Measurements from ENCODE around the gene KDR. TPM values are rescaled to one million over a fixed set of nuclear protein-coding genes. Genes with fewer than 3 reads are reported as not detected.

KDR gene
- total RNA-seq, 4 donors from 2014 or later = 4.3 to 13.9 (median 8.7) TPM

GRCh38 chr4:55074386-55074785, 51.0 kb downstream of the KDR start:
- H3K4me3 ChIP-seq (ENCODE audit: low read depth, poor library complexity, severe bottlenecking) = no peak overlapping the region
- TF ChIP-seq, protein P1, sequence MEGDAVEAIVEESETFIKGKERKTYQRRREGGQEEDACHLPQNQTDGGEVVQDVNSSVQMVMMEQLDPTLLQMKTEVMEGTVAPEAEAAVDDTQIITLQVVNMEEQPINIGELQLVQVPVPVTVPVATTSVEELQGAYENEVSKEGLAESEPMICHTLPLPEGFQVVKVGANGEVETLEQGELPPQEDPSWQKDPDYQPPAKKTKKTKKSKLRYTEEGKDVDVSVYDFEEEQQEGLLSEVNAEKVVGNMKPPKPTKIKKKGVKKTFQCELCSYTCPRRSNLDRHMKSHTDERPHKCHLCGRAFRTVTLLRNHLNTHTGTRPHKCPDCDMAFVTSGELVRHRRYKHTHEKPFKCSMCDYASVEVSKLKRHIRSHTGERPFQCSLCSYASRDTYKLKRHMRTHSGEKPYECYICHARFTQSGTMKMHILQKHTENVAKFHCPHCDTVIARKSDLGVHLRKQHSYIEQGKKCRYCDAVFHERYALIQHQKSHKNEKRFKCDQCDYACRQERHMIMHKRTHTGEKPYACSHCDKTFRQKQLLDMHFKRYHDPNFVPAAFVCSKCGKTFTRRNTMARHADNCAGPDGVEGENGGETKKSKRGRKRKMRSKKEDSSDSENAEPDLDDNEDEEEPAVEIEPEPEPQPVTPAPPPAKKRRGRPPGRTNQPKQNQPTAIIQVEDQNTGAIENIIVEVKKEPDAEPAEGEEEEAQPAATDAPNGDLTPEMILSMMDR (IDR thresholded peaks at IDR 0.05) = no peak
- no peak for TF ChIP-seq POLR2A (IDR thresholded peaks at IDR 0.05)
- WGBS, 2 donors = 60 to 67% methylated on average over 5 of the region's 5 CpGs
- intact Hi-C loops (cut with DNase I; ENCODE audit: low total_unique reads) = no loop called here
- DNase-seq (ENCODE audit: low spot score in 2 of 2) = no peak

DNA sequence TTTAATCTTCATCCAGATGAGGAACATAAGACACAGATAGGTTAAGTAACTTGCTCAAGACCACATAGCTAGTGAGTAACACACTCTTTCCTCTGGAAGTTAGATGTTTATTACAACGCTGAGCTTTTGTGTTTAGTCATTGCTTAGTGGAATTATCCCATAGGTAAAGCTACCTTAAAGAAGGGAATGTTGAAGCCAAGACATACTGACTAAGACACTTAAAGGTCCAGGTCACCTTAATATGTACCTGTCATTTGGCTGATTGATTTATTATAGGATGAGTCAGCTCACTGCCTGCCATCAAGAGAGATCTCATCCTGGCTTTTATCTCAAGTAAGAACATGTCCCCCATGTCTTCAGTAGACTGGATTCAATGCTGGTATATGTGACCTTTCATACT, 53.4 kb downstream of the KDR start:
- H3K4me3 ChIP-seq (ENCODE audit: low read depth, poor library complexity, severe bottlenecking) = no peak overlapping the region
- TF ChIP-seq POLR2A (IDR thresholded peaks at IDR 0.05) = no peak
- TF ChIP-seq, protein P1 (IDR thresholded peaks at IDR 0.05) = no peak
- intact Hi-C loops (cut with DNase I; ENCODE audit: low total_unique reads) = loop anchor here (1.0 kb wide), 1 partner anchor 34 kb away; no protein-coding TSS in a partner anchor
- no peak for DNase-seq (ENCODE audit: low spot score in 2 of 2)
- 53 to 79% methylated on average over 1 of the region's 1 CpG for WGBS, 2 donors

DNA sequence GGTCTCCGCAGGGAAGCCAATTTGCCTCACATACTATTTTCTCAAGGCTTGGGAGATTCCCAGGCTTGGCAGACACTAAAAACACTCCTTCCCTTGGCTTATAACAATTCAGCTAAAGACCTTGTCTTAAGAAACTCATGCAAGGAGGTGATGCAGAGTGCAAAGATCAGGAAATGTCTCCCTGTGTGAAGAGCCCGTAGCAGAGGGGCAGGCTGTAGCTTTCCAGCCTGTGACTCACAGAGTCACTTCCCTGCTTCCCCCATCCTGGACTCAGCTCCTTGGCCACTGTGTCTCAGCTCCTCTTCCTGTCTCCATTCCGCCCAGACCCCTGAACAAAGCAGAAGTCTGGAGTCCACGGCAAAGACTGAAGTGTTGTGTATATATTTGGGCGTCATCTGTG, 56.1 kb downstream of the KDR start:
- H3K4me3 ChIP-seq (ENCODE audit: low read depth, poor library complexity, severe bottlenecking) = no peak overlapping the region
- 70 to 73% methylated on average over 5 of the region's 5 CpGs for WGBS, 2 donors
- no peak for TF ChIP-seq POLR2A (IDR thresholded peaks at IDR 0.05)
- TF ChIP-seq, protein P1 (IDR thresholded peaks at IDR 0.05) = no peak
- intact Hi-C loops (cut with DNase I; ENCODE audit: low total_unique reads) = no loop called here
- no peak for DNase-seq (ENCODE audit: low spot score in 2 of 2)

- no peak for TF ChIP-seq POLR2A (IDR thresholded peaks at IDR 0.05)
- TF ChIP-seq, protein P1 (IDR thresholded peaks at IDR 0.05) = no peak
- H3K4me3 ChIP-seq (ENCODE audit: low read depth, poor library complexity, severe bottlenecking) = no peak overlapping the region
- intact Hi-C loops (cut with DNase I; ENCODE audit: low total_unique reads) = no loop called here
- no peak for DNase-seq (ENCODE audit: low spot score in 2 of 2)
- WGBS, 2 donors = 49 to 57% methylated on average over 7 of the region's 7 CpGs
Measured at GRCh38 chr4:55068522-55068921, 56.9 kb downstream of the KDR start.

- DNase-seq (ENCODE audit: low spot score in 2 of 2) = no peak
- H3K4me3 ChIP-seq (ENCODE audit: low read depth, poor library complexity, severe bottlenecking) = no peak overlapping the region
- TF ChIP-seq POLR2A (IDR thresholded peaks at IDR 0.05) = no peak
- TF ChIP-seq, protein P1 (IDR thresholded peaks at IDR 0.05) = no peak
- intact Hi-C loops (cut with DNase I; ENCODE audit: low total_unique reads) = no loop called here
- WGBS, 2 donors = 76 to 78% methylated on average over 6 of the region's 6 CpGs
Measured at GRCh38 chr4:55066018-55066417, 59.4 kb downstream of the KDR start.

DNA sequence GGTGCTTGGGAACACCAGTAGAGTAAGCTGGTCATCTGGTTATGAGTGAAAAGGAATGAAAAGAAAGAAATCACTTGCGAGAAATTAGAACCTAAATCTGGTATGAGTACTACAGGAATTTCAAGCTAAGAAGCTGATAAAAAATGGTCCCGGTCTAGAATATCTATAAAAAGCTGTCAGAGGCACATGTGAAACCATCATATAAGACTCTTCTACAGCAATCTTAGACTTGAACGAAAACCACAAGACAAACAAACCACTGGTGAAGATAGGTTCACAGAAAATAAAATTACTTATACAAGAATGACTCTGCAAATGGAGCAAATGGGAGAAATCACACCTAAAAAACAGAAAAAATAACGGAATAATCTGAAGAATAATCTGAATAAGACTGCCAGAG, 69.9 kb downstream of the KDR start:
- H3K4me3 ChIP-seq (ENCODE audit: low read depth, poor library complexity, severe bottlenecking) = no peak overlapping the region
- WGBS, 2 donors = 81 to 83% methylated on average over 4 of the region's 4 CpGs
- intact Hi-C loops (cut with DNase I; ENCODE audit: low total_unique reads) = no loop called here
- no peak for DNase-seq (ENCODE audit: low spot score in 2 of 2)
- TF ChIP-seq POLR2A (IDR thresholded peaks at IDR 0.05) = no peak
- TF ChIP-seq, protein P1 (IDR thresholded peaks at IDR 0.05) = no peak
